IMR-90 (cell line): Measurements from ENCODE around the gene NUCB1. TPM values are rescaled to one million over a fixed set of nuclear protein-coding genes. Genes with fewer than 3 reads are reported as not detected.

Experiments used
- ATAC-seq: fragments of 200-7000 bp; cut with Tn5 transposase; 2 replicates; pipeline ENCODE4 v1.9.1; 2020; ENCODE audit warnings: low read depth, mild to moderate bottlenecking, moderate library complexity
- BruUV-seq: library from RNA; stranded (reverse); fragments of 400-500 nt; replicated peaks from 2 replicates; lab custom pipeline; 2021; lab: Mats Ljungman, UMichigan
- CTCF ChIA-PET: fragments of 300-600 bp; formaldehyde crosslinking; extraction: SDS; loops from one replicate; lab custom pipeline; 2021; ENCODE audit warnings: antibody characterized with exemption; lab: Yijun Ruan, JAX
- POLR2A ChIA-PET: fragments of 300-600 bp; sonication (Branson Sonifier 250); formaldehyde crosslinking; loops from one replicate; lab custom pipeline; 2022; ENCODE audit warnings: antibody characterized with exemption; ENCODE audit not compliant: unreplicated experiment; lab: Charles Lee
- DNase-seq: peaks from one replicate; pipeline ENCODE4 v3.0.0; 2013
- H2AFZ ChIP-seq: replicated peaks from 2 replicates; pipeline ENCODE3; 2013; ENCODE audit warnings: low read length, mild to moderate bottlenecking; ENCODE audit not compliant: poor library complexity
- H2AK5ac ChIP-seq: 2 replicates; pipeline ENCODE4 v1.6.1; 2013; ENCODE audit warnings: low read depth, low read length, inconsistent platforms
- H2AK9ac ChIP-seq: replicated peaks from 2 replicates; pipeline ENCODE3; 2013; ENCODE audit warnings: mild to moderate bottlenecking, low read depth, low read length, moderate library complexity; ENCODE audit not compliant: poor library complexity
- H2BK120ac ChIP-seq: 2 replicates; pipeline ENCODE4 v1.6.1; 2013; ENCODE audit warnings: low read depth, low read length, inconsistent platforms
- H2BK15ac ChIP-seq: 3 replicates; pipeline ENCODE4 v1.6.1; 2013; ENCODE audit warnings: low read depth, low read length, inconsistent platforms
- H2BK20ac ChIP-seq: 2 replicates; pipeline ENCODE4 v1.6.1; 2013; ENCODE audit warnings: low read depth, mild to moderate bottlenecking, inconsistent platforms, low read length, moderate library complexity
- H2BK5ac ChIP-seq: 2 replicates; pipeline ENCODE4 v1.6.1; 2013; ENCODE audit warnings: mild to moderate bottlenecking, low read depth, low read length, inconsistent platforms; ENCODE audit not compliant: poor library complexity, severe bottlenecking
- H3K14ac ChIP-seq: replicated peaks from 2 replicates; pipeline ENCODE4 v1.6.1; 2013; ENCODE audit warnings: low read depth, low read length, inconsistent platforms
- H3K18ac ChIP-seq: 2 replicates; pipeline ENCODE4 v1.6.1; 2013; ENCODE audit warnings: low read depth, low read length, control low read depth
- H3K23ac ChIP-seq: 2 replicates; pipeline ENCODE4 v1.6.1; 2013; ENCODE audit warnings: low read depth, low read length, inconsistent platforms
- H3K27ac ChIP-seq: 2 replicates; pipeline ENCODE4 v1.5.1; 2013; ENCODE audit warnings: mild to moderate bottlenecking, control low read depth, low read length; ENCODE audit not compliant: insufficient read depth
- H3K27me3 ChIP-seq: 2 replicates; pipeline ENCODE4 v1.6.1; 2013; ENCODE audit warnings: low read length; ENCODE audit not compliant: control insufficient read depth, insufficient read depth
- H3K36me3 ChIP-seq: 2 replicates; pipeline ENCODE4 v1.6.1; 2013; ENCODE audit warnings: low read length, mixed read lengths; ENCODE audit not compliant: control insufficient read depth, insufficient read depth
- H3K4ac ChIP-seq: 2 replicates; pipeline ENCODE4 v1.6.1; 2013; ENCODE audit warnings: low read depth, low read length, inconsistent platforms
- H3K4me1 ChIP-seq: 2 replicates; pipeline ENCODE4 v1.6.1; 2013; ENCODE audit warnings: low read length, mixed read lengths; ENCODE audit not compliant: control insufficient read depth, insufficient read depth
- H3K4me2 ChIP-seq: 2 replicates; pipeline ENCODE4 v1.6.1; 2013; ENCODE audit warnings: low read depth, mild to moderate bottlenecking, control low read depth, low read length, moderate library complexity
- H3K4me3 ChIP-seq: 2 replicates; pipeline ENCODE4 v1.5.1; 2013; ENCODE audit warnings: low read depth, mild to moderate bottlenecking, control low read depth, low read length, moderate library complexity; ENCODE audit not compliant: insufficient read depth
- H3K56ac ChIP-seq: 2 replicates; pipeline ENCODE4 v1.6.1; 2013; ENCODE audit warnings: low read length, inconsistent platforms; ENCODE audit not compliant: insufficient read depth; ENCODE audit errors: extremely low read depth
- H3K79me1 ChIP-seq, 2 experiments: 2 replicates each; pipeline ENCODE4 v1.6.1; 2013; ENCODE audit warnings: low read length in 2 of 2, inconsistent platforms in 1 of 2, low read depth in 1 of 2
- H3K9ac ChIP-seq: 2 replicates; pipeline ENCODE4 v1.6.1; 2013; ENCODE audit warnings: low read depth, low read length, control low read depth
- H3K9me1 ChIP-seq: 2 replicates; pipeline ENCODE4 v1.6.1; 2013; ENCODE audit warnings: low read length, inconsistent platforms; ENCODE audit not compliant: insufficient read depth
- H3K9me3 ChIP-seq: 2 replicates; pipeline ENCODE4 v1.6.1; 2013; ENCODE audit warnings: low read length; ENCODE audit not compliant: control insufficient read depth, insufficient read depth
- H4K20me1 ChIP-seq: 2 replicates; pipeline ENCODE4 v1.6.1; 2013; ENCODE audit warnings: low read length, inconsistent platforms; ENCODE audit not compliant: insufficient read depth
- H4K5ac ChIP-seq: 2 replicates; pipeline ENCODE4 v1.6.1; 2013; ENCODE audit warnings: mild to moderate bottlenecking, low read depth, low read length, control low read depth
- H4K8ac ChIP-seq, 2 experiments: 2 replicates each; pipeline ENCODE4 v1.6.1; 2013; ENCODE audit warnings: low read depth in 2 of 2, low read length in 2 of 2, control low read depth in 1 of 2, inconsistent platforms in 1 of 2
- H4K91ac ChIP-seq: 2 replicates; pipeline ENCODE4 v1.6.1; 2013; ENCODE audit warnings: low read depth, low read length, inconsistent platforms; ENCODE audit not compliant: insufficient read depth
- MXI1 ChIP-seq: IDR thresholded peaks from 2 replicates; pipeline ENCODE4 v1.6.1; 2012; ENCODE audit warnings: low read depth, mild to moderate bottlenecking, low read length, moderate library complexity, borderline replicate concordance
- POLR2A ChIP-seq: IDR thresholded peaks from 2 replicates; pipeline ENCODE4 v1.6.1; 2012; ENCODE audit warnings: mild to moderate bottlenecking, low read depth, low read length
- WGBS, 2 experiments: methylation state at CpG; one replicate each; pipeline versions ENCODE4 v1.1.5 to v1.1.7; 2013; ENCODE audit warnings: missing lambda C conversion rate in 2 of 2; ENCODE audit not compliant: insufficient read length in 1 of 2; ENCODE audit errors: extremely low coverage in 2 of 2; 5-methylcytosine and 5-hydroxymethylcytosine counted together
- dilution Hi-C: fragments of 300-500 bp; cut with HindIII; formaldehyde crosslinking; loops from one replicate; pipeline ENCODE4 v1.14.3; 2018; ENCODE audit warnings: low sequenced_read_pairs; ENCODE audit not compliant: unreplicated experiment
- in situ Hi-C: fragments of 300-500 bp; cut with MboI; formaldehyde crosslinking; loops from 3 replicates; pipeline ENCODE4 v1.14.3; 2019; ENCODE audit warnings: low sequenced_read_pairs, inconsistent platforms, mixed read lengths
- intact Hi-C: fragments of 100-400 bp; cut with micrococcal nuclease; formaldehyde crosslinking; loops from 2 replicates; pipeline ENCODE4 v1.10.0; 2022
- polyA plus RNA-seq, 3 experiments: library from polyadenylated mRNA; depleted of rRNA; stranded (reverse); fragments of >200 nt; gene quantifications; 2 replicates each; pipeline ENCODE4 v1.2.3, GENCODE V29; 2012; ENCODE audit warnings: low replicate concordance in 1 of 3
- total RNA-seq: library from RNA; depleted of rRNA; stranded (reverse); fragments of >200 nt; gene quantifications from 2 replicates; pipeline ENCODE4 v1.2.3, GENCODE V29; 2012
- TF ChIP-seq, protein P1 (sequence below): conservative IDR thresholded peaks from 2 replicates; pipeline ENCODE4 v1.5.1; 2012; ENCODE audit warnings: mild to moderate bottlenecking, low read depth, low read length, improper control_type of control experiment

Gene NUCB1
- total and polyA plus RNA-seq, 2 of the 4 experiments (the other 2 are of a cell fraction) = 37.3 to 253 TPM

DNA sequence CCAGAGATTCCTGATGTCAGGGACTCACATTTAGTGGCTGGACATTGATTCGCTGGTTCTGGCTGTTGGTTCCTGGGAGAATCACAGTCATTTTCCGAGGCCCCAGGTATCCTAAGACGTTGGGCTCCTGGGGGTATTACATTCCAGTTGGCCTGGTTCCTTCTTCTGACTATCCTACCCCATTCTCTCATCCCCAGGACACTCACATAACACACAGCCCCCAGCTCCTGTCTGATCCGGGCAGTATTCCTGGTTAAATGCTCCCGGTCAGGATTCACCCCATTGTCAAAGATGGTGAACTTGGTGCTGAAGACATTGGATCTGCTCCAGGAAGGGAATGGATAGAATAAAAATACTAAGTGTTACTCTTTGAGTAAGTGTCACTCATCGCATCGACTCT is 16.4 kb upstream of the NUCB1 start:
- BruUV-seq = no TSS peak
- in situ Hi-C loops = no loop called here
- peaks cover 4% of the 10 kb centered on the region; the same call in 1 of the 2 replicates for H3K9me3 ChIP-seq

More for the DNA sequence above, 16.4 kb upstream of the NUCB1 start:
- Histone ChIP-seq H3K4me1 (no peaks in the 10 kb centered on the region), H4K91ac (no peak overlapping the region), H2BK20ac (no peak overlapping the region), H2AK9ac (peak overlapping the region; percentile 37), H2AK5ac (no peak overlapping the region), H3K36me3 (no peaks in the 10 kb centered on the region), H2BK5ac (no peak overlapping the region), H3K4me3 (no peak overlapping the region), H3K27me3 (no peaks in the 10 kb centered on the region), H4K5ac (no peak overlapping the region), H3K9me1 (0 out of 2 replicates have a peak, but pooled peaks cover 6% of the 10 kb centered on the region), H3K9ac (no peak overlapping the region), H3K4me2 (no peak overlapping the region), H3K56ac (no peak overlapping the region), H3K18ac (no peak overlapping the region), H4K8ac (no peak overlapping the region), H2BK15ac (no peak overlapping the region), H2BK120ac (no peak overlapping the region), H3K4ac (no peak overlapping the region), H3K14ac (no peak overlapping the region), H3K79me1 (peaks cover 0 to 1% of the 10 kb centered on the region in 2 experiments; a peak in 2 of 4 replicates), H3K23ac (no peak overlapping the region), H3K27ac (no peak overlapping the region), H4K20me1 (peaks cover 6% of the 10 kb centered on the region; the same call in 1 of the 2 replicates), H2AFZ (no peak overlapping the region)
- ChIA-PET CTCF (no interaction called here), POLR2A (no interaction called here)
- TF ChIP-seq, protein P1, sequence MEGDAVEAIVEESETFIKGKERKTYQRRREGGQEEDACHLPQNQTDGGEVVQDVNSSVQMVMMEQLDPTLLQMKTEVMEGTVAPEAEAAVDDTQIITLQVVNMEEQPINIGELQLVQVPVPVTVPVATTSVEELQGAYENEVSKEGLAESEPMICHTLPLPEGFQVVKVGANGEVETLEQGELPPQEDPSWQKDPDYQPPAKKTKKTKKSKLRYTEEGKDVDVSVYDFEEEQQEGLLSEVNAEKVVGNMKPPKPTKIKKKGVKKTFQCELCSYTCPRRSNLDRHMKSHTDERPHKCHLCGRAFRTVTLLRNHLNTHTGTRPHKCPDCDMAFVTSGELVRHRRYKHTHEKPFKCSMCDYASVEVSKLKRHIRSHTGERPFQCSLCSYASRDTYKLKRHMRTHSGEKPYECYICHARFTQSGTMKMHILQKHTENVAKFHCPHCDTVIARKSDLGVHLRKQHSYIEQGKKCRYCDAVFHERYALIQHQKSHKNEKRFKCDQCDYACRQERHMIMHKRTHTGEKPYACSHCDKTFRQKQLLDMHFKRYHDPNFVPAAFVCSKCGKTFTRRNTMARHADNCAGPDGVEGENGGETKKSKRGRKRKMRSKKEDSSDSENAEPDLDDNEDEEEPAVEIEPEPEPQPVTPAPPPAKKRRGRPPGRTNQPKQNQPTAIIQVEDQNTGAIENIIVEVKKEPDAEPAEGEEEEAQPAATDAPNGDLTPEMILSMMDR = no peak
- TF ChIP-seq POLR2A (no peak), MXI1 (no peak)
- dilution Hi-C loops (no loop called here), intact Hi-C loops (no loop called here)
- DNase-seq (no peak), ATAC-seq (no peak)
- no CpG with 5 or more reads among the region's 7 CpGs for WGBS, 2 experiments
